GM12892 (cell line): ENCODE results near the gene ISLR.

Source experiments
- POLR2A ChIP-seq: IDR thresholded peaks from 2 replicates; pipeline ENCODE4 v1.6.1; 2011; ENCODE audit warnings: low read depth, low read length, control low read depth
- POLR2AphosphoS5 ChIP-seq: IDR thresholded peaks from 2 replicates; pipeline ENCODE4 v1.6.1; 2011; ENCODE audit warnings: low read depth, low read length, control low read depth
- TAF1 ChIP-seq: IDR thresholded peaks from 2 replicates; pipeline ENCODE4 v1.6.1; 2011; ENCODE audit warnings: low read depth, mild to moderate bottlenecking, control low read depth, low read length, borderline replicate concordance

- TF ChIP-seq POLR2A (no peak), TAF1 (no peak), POLR2AphosphoS5 (no peak)
Measured at GRCh38 chr15:74127954-74128784, 45.3 kb upstream of the ISLR start.
